ENCODE measurements around the gene PEX14.

The PEX14 gene

GRCh38 chr1:10642403-10643080 lies 167.8 kb downstream of the PEX14 start:
- Histone ChIP-seq H3K4me3 (replicated peaks; ENCODE audit: insufficient read depth, low read length) (no peak overlapping the region), H3K27me3 (ENCODE audit: insufficient read depth, poor library complexity, severe bottlenecking) (peaks cover 14% of the 10 kb centered on the region), H3K27ac (replicated peaks) (no peak overlapping the region)
- DNase-seq (ENCODE audit: low read depth in 1 of 2, low spot score in 1 of 2) = no peak
- no peak for TF ChIP-seq GABPA (IDR thresholded peaks at IDR 0.05; ENCODE audit: low read depth)
- TF ChIP-seq CTCF (IDR thresholded peaks at IDR 0.05; ENCODE audit: insufficient read depth, low read length) = no peak
- TF ChIP-seq SPI1 (IDR thresholded peaks at IDR 0.05; ENCODE audit: borderline replicate concordance, low read depth) = no peak
- TF ChIP-seq POLR2AphosphoS5 (IDR thresholded peaks at IDR 0.05; ENCODE audit: low read depth) = no peak

DNA sequence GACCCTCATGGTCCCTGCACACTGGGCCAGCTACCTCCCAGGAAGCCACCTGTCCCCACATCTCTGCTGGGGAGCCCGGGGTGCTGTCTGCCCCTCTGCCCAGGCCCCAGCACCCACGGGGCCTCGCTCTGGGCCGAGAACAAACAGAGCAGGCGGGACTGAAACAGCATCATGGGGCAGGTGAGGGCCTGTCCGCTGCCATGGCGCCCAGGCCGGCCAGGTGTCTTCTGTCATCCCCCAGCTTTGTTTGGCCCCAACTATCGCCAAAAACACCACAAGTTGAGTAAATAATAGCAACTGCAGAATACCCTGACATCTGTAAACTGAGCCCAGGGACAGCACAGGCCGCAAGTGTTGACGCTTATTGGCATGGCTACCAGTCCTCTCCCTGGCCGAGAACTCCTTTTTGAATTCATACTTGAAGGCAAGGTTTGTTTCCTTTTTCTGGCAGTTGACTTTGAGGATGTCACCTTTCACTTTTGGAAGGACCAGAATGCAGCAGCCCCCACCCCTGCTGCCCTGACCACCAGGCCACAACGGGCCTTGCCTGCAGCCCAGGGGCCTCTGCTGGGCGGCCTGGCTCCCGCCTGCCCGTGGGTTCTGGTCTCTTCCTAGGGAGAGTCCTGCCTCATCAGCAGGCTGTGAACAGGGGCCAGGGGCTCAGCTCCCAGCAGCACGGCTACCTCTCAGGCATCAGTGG lies 169.0 kb downstream of the PEX14 start:
- TF ChIP-seq CTCF (IDR thresholded peaks at IDR 0.05; ENCODE audit: insufficient read depth, low read length) (no peak), POLR2AphosphoS5 (IDR thresholded peaks at IDR 0.05; ENCODE audit: low read depth) (no peak), SPI1 (IDR thresholded peaks at IDR 0.05; ENCODE audit: borderline replicate concordance, low read depth) (no peak), GABPA (IDR thresholded peaks at IDR 0.05; ENCODE audit: low read depth) (no peak)
- TF ChIP-seq, protein P1, sequence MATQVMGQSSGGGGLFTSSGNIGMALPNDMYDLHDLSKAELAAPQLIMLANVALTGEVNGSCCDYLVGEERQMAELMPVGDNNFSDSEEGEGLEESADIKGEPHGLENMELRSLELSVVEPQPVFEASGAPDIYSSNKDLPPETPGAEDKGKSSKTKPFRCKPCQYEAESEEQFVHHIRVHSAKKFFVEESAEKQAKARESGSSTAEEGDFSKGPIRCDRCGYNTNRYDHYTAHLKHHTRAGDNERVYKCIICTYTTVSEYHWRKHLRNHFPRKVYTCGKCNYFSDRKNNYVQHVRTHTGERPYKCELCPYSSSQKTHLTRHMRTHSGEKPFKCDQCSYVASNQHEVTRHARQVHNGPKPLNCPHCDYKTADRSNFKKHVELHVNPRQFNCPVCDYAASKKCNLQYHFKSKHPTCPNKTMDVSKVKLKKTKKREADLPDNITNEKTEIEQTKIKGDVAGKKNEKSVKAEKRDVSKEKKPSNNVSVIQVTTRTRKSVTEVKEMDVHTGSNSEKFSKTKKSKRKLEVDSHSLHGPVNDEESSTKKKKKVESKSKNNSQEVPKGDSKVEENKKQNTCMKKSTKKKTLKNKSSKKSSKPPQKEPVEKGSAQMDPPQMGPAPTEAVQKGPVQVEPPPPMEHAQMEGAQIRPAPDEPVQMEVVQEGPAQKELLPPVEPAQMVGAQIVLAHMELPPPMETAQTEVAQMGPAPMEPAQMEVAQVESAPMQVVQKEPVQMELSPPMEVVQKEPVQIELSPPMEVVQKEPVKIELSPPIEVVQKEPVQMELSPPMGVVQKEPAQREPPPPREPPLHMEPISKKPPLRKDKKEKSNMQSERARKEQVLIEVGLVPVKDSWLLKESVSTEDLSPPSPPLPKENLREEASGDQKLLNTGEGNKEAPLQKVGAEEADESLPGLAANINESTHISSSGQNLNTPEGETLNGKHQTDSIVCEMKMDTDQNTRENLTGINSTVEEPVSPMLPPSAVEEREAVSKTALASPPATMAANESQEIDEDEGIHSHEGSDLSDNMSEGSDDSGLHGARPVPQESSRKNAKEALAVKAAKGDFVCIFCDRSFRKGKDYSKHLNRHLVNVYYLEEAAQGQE (IDR thresholded peaks at IDR 0.05; ENCODE audit: insufficient replicate concordance, low read depth) = no peak
- Histone ChIP-seq H3K27ac (replicated peaks) (no peak overlapping the region), H3K27me3 (ENCODE audit: insufficient read depth, poor library complexity, severe bottlenecking) (peaks cover 7% of the 10 kb centered on the region), H3K4me3 (replicated peaks; ENCODE audit: insufficient read depth, low read length) (no peak overlapping the region)
- DNase-seq (ENCODE audit: low read depth in 1 of 2, low spot score in 1 of 2) = no peak

- no peak for DNase-seq (ENCODE audit: low read depth in 1 of 2, low spot score in 1 of 2)
- no peak overlapping the region for H3K4me3 ChIP-seq (replicated peaks; ENCODE audit: insufficient read depth, low read length)
- no peak overlapping the region for H3K27ac ChIP-seq (replicated peaks)
- H3K27me3 ChIP-seq (ENCODE audit: insufficient read depth, poor library complexity, severe bottlenecking) = peaks cover 6% of the 10 kb centered on the region
- TF ChIP-seq, protein P1 (IDR thresholded peaks at IDR 0.05; ENCODE audit: insufficient replicate concordance, low read depth) = no peak
- no peak for TF ChIP-seq SPI1 (IDR thresholded peaks at IDR 0.05; ENCODE audit: borderline replicate concordance, low read depth)
- TF ChIP-seq CTCF (IDR thresholded peaks at IDR 0.05; ENCODE audit: insufficient read depth, low read length) = no peak
- TF ChIP-seq GABPA (IDR thresholded peaks at IDR 0.05; ENCODE audit: low read depth) = no peak
- no peak for TF ChIP-seq POLR2AphosphoS5 (IDR thresholded peaks at IDR 0.05; ENCODE audit: low read depth)
Observed at GRCh38 chr1:10644307-10645128, 169.8 kb downstream of the PEX14 start.

All from HL-60 (cell line).